ENCODE measurements around the gene ZNF845. TPM values are rescaled to one million over a fixed set of nuclear protein-coding genes. Genes with fewer than 3 reads are reported as not detected.
"Not testable (repeated sequence)": the region's sequence is repeated elsewhere in the genome, so short reads cannot be mapped to it uniquely, and the experiment has no call there.

Gene ZNF845
- total and polyA plus RNA-seq, 2 of the 4 experiments (the other 2 are of a cell fraction) = 1.2 to 9.5 TPM

- in situ Hi-C loops (cut with MboI; ENCODE audit: low sequenced_read_pairs) = no loop called here
- Histone ChIP-seq H3K4ac (ENCODE audit: low read depth, low read length) (no peak overlapping the region), H2AK9ac (replicated peaks; ENCODE audit: low read depth, low read length, poor library complexity) (no peak overlapping the region), H2AFZ (replicated peaks; ENCODE audit: low read length, poor library complexity) (no peak overlapping the region), H2BK5ac (ENCODE audit: low read depth, low read length, poor library complexity, severe bottlenecking) (no peak overlapping the region), H3K36me3 (ENCODE audit: control insufficient read depth, insufficient read depth, low read length) (peaks cover 21% of the 10 kb centered on the region), H2AK5ac (ENCODE audit: low read depth, low read length) (no peak overlapping the region), H4K5ac (ENCODE audit: low read depth, low read length) (no peak overlapping the region), H3K18ac (ENCODE audit: low read depth, low read length) (no peak overlapping the region), H3K27me3 (ENCODE audit: control insufficient read depth, insufficient read depth, low read length) (no peaks in the 10 kb centered on the region), H4K8ac (ENCODE audit: low read depth in 2 of 2, low read length in 2 of 2) (no peak overlapping the region), H3K9me3 (ENCODE audit: control insufficient read depth, insufficient read depth, low read length) (peaks cover 2% of the 10 kb centered on the region; the same call in 1 of the 2 replicates), H3K14ac (replicated peaks; ENCODE audit: low read depth, low read length) (no peak overlapping the region), H2BK120ac (ENCODE audit: low read depth, low read length) (no peak overlapping the region), H2BK20ac (ENCODE audit: low read depth, low read length) (no peak overlapping the region), H3K79me1 (ENCODE audit: low read depth in 1 of 2, low read length in 2 of 2) (peaks cover 2 to 3% of the 10 kb centered on the region in 2 experiments; a peak in 2 of 4 replicates), H4K91ac (ENCODE audit: insufficient read depth, low read depth, low read length) (no peak overlapping the region), H3K4me2 (ENCODE audit: low read depth, low read length) (no peak overlapping the region), H4K20me1 (ENCODE audit: insufficient read depth, low read length) (no peaks in the 10 kb centered on the region), H3K23ac (ENCODE audit: low read depth, low read length) (no peak overlapping the region), H2BK15ac (ENCODE audit: low read depth, low read length) (no peak overlapping the region), H3K56ac (ENCODE audit: extremely low read depth, insufficient read depth, low read length) (no peak overlapping the region), H3K4me3 (ENCODE audit: insufficient read depth, low read depth, low read length) (no peak overlapping the region), H3K27ac (ENCODE audit: insufficient read depth, low read length) (no peak overlapping the region), H3K4me1 (ENCODE audit: control insufficient read depth, insufficient read depth, low read length) (no peaks in the 10 kb centered on the region; the same call in 1 of the 2 replicates), H3K9me1 (ENCODE audit: insufficient read depth, low read length) (no peaks in the 10 kb centered on the region), H3K9ac (ENCODE audit: low read depth, low read length) (no peak overlapping the region)
- no CpG with 5 or more reads among the region's 1 CpG for WGBS, 2 experiments (ENCODE audit: extremely low coverage in 2 of 2, insufficient read length in 1 of 2)
- intact Hi-C loops (cut with micrococcal nuclease) = loop anchor here (10.0 kb wide), 1 partner anchor 202 kb away; the partner anchor contains the start of gene ZNF665
- DNase-seq (no peak), ATAC-seq (ENCODE audit: low read depth) (no peak)
- no peak for TF ChIP-seq POLR2A (IDR thresholded peaks at IDR 0.05; ENCODE audit: low read depth, low read length)
- no peak for TF ChIP-seq CEBPB (IDR thresholded peaks at IDR 0.05; ENCODE audit: low read depth, low read length)
- no peak for TF ChIP-seq CTCF (conservative IDR thresholded peaks at IDR 0.05; ENCODE audit: low read depth, low read length)
- TF ChIP-seq NFE2L2 (IDR thresholded peaks at IDR 0.05; ENCODE audit: low read depth, low read length) = no peak
- no peak for TF ChIP-seq RAD21 (IDR thresholded peaks at IDR 0.05; ENCODE audit: low read length)
- no peak for TF ChIP-seq BHLHE40 (IDR thresholded peaks at IDR 0.05; ENCODE audit: low read depth, low read length)
- no peak for TF ChIP-seq RFX5 (IDR thresholded peaks at IDR 0.05; ENCODE audit: low read depth, low read length)
- no peak for TF ChIP-seq SMC3 (IDR thresholded peaks at IDR 0.05; ENCODE audit: low read depth, low read length)
- CTCF ChIA-PET = no interaction called here
- dilution Hi-C loops (cut with HindIII; ENCODE audit: low sequenced_read_pairs, unreplicated experiment) = no loop called here
- POLR2A ChIA-PET (ENCODE audit: unreplicated experiment) = interaction anchor here (0.6 kb wide), 1 partner anchor 252 kb away, joined by 6 read pairs; no protein-coding TSS in a partner anchor
- no TSS peak for BruUV-seq (replicated peaks)
Observed at GRCh38 chr19:53396525-53396868, 62.9 kb downstream of the ZNF845 start.

- H3K14ac ChIP-seq (replicated peaks; ENCODE audit: low read depth, low read length); H3K4me3 ChIP-seq (ENCODE audit: insufficient read depth, low read depth, low read length); H3K79me1 ChIP-seq (ENCODE audit: low read depth in 1 of 2, low read length in 2 of 2); BruUV-seq (replicated peaks); POLR2A ChIA-PET (ENCODE audit: unreplicated experiment); H3K4ac ChIP-seq (ENCODE audit: low read depth, low read length); CTCF ChIA-PET; H3K4me1 ChIP-seq (ENCODE audit: control insufficient read depth, insufficient read depth, low read length); dilution Hi-C loops (cut with HindIII; ENCODE audit: low sequenced_read_pairs, unreplicated experiment); in situ Hi-C loops (cut with MboI; ENCODE audit: low sequenced_read_pairs); ATAC-seq (ENCODE audit: low read depth); H3K23ac ChIP-seq (ENCODE audit: low read depth, low read length); H2BK5ac ChIP-seq (ENCODE audit: low read depth, low read length, poor library complexity, severe bottlenecking); DNase-seq; H4K91ac ChIP-seq (ENCODE audit: insufficient read depth, low read depth, low read length); H4K8ac ChIP-seq (ENCODE audit: low read depth in 2 of 2, low read length in 2 of 2); H3K9ac ChIP-seq (ENCODE audit: low read depth, low read length); H3K4me2 ChIP-seq (ENCODE audit: low read depth, low read length); H3K9me3 ChIP-seq (ENCODE audit: control insufficient read depth, insufficient read depth, low read length); H3K27ac ChIP-seq (ENCODE audit: insufficient read depth, low read length); H4K5ac ChIP-seq (ENCODE audit: low read depth, low read length); H3K18ac ChIP-seq (ENCODE audit: low read depth, low read length); H3K56ac ChIP-seq (ENCODE audit: extremely low read depth, insufficient read depth, low read length); H2BK20ac ChIP-seq (ENCODE audit: low read depth, low read length); H3K27me3 ChIP-seq (ENCODE audit: control insufficient read depth, insufficient read depth, low read length); H2BK15ac ChIP-seq (ENCODE audit: low read depth, low read length); H2AFZ ChIP-seq (replicated peaks; ENCODE audit: low read length, poor library complexity); H2BK120ac ChIP-seq (ENCODE audit: low read depth, low read length); H4K20me1 ChIP-seq (ENCODE audit: insufficient read depth, low read length); H2AK9ac ChIP-seq (replicated peaks; ENCODE audit: low read depth, low read length, poor library complexity); H2AK5ac ChIP-seq (ENCODE audit: low read depth, low read length); H3K9me1 ChIP-seq (ENCODE audit: insufficient read depth, low read length): not testable (repeated sequence)
- peaks cover 32% of the 10 kb centered on the region for H3K36me3 ChIP-seq (ENCODE audit: control insufficient read depth, insufficient read depth, low read length)
- WGBS, 2 experiments (ENCODE audit: extremely low coverage in 2 of 2, insufficient read length in 1 of 2) = no CpG with 5 or more reads among the region's 1 CpG
- intact Hi-C loops (cut with micrococcal nuclease) = loop anchor here (10.0 kb wide), 1 partner anchor 203 kb away; the partner anchor contains the start of gene ZNF665
Observed at GRCh38 chr19:53397918-53398317, 64.4 kb downstream of the ZNF845 start.
